C4-2B (cell line): ENCODE data around the gene UBR4.

Experiments
- CTCF ChIP-seq: fragments of 450-650 bp; conservative IDR thresholded peaks from 2 replicates; pipeline ENCODE4 v1.5.1; 2017; ENCODE audit warnings: mild to moderate bottlenecking
- ZFX ChIP-seq: fragments of 450-650 bp; IDR thresholded peaks from 2 replicates; pipeline ENCODE4 v1.6.1; 2017

- TF ChIP-seq CTCF: no peak
- TF ChIP-seq ZFX: no peak
Observed at GRCh38 chr1:19033515-19033839, 176.6 kb downstream of the UBR4 start.
